ENCODE measurements around the gene NSG2. TPM values are rescaled to one million over a fixed set of nuclear protein-coding genes. Genes with fewer than 3 reads are reported as not detected.

Gene NSG2
- total RNA-seq, 4 donors from 2014 or later, result 2.3 TPM; not detected in 3

DNA sequence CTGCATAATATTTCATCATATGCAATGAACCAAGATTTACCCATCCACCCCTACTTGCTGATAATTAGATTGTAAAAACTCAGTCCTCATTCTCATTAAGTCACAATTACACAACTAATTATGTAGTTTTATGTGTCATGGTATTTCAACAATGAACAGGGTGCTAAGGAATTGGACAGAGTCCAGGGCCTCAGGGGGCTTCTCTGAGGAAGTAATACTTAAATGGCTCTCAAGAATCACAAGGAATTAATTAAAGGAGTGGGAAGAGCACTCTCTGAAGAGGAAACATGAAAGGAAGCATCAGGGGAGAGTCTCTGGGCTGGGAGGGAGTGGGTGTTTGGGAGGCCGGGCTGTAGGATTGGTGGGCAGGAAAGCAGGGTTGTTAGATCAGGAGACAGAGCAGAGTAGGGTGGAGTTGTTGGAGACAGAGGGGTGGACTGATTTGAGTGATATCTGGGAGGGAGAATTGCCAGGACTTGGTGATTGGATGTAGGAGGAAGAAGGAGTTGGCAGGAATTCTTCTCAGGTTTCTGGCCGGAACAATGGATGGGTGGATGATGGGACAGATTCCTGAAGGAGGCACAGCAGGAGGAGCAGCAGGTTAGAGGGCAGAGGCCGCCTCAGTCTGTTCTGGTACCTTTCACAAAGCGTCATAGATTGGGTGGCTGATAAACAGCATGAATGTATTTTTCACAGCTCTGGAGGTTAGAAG is 23.0 kb upstream of the NSG2 start:
- Histone ChIP-seq H3K27ac (no peak overlapping the region), H3K27me3 (no peaks in the 10 kb centered on the region), H3K36me3 (no peaks in the 10 kb centered on the region), H3K9me3 (no peaks in the 10 kb centered on the region), H3K4me3 (no peak overlapping the region), H3K4me1 (no peaks in the 10 kb centered on the region)
- TF ChIP-seq, protein P1, sequence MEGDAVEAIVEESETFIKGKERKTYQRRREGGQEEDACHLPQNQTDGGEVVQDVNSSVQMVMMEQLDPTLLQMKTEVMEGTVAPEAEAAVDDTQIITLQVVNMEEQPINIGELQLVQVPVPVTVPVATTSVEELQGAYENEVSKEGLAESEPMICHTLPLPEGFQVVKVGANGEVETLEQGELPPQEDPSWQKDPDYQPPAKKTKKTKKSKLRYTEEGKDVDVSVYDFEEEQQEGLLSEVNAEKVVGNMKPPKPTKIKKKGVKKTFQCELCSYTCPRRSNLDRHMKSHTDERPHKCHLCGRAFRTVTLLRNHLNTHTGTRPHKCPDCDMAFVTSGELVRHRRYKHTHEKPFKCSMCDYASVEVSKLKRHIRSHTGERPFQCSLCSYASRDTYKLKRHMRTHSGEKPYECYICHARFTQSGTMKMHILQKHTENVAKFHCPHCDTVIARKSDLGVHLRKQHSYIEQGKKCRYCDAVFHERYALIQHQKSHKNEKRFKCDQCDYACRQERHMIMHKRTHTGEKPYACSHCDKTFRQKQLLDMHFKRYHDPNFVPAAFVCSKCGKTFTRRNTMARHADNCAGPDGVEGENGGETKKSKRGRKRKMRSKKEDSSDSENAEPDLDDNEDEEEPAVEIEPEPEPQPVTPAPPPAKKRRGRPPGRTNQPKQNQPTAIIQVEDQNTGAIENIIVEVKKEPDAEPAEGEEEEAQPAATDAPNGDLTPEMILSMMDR (IDR thresholded peaks at IDR 0.05), result no peak
- TF ChIP-seq POLR2A (IDR thresholded peaks at IDR 0.05), result no peak
- DNase-seq, result no peak
- intact Hi-C loops (cut with DNase I; ENCODE audit: low total_unique reads), result no loop called here

DNA sequence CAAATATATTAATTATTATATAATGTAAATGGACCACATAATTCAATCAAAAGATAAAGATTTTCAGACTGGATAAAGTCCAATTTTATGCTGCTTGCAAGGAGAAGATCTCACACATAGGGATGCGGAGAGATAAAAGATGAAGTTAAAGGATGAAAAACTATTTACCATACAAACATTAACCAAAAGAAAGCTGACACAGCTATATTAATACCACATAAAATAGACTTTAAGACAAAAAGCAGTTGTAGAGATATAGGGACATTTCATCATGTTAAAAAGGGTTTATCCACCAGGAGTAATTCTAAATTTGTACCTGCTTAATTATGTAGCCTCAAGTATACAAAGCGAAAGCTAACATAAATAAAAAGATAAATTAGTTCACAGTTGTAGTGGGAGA is 15.2 kb upstream of the NSG2 start:
- Histone ChIP-seq H3K36me3 (no peaks in the 10 kb centered on the region), H3K9me3 (peaks cover 0 to 13% of the 10 kb centered on the region in 2 donors), H3K4me3 (no peak overlapping the region), H3K27me3 (no peaks in the 10 kb centered on the region), H3K4me1 (no peaks in the 10 kb centered on the region), H3K27ac (no peak overlapping the region)
- no peak for DNase-seq
- intact Hi-C loops (cut with DNase I; ENCODE audit: low total_unique reads), result no loop called here
- TF ChIP-seq, protein P1 (IDR thresholded peaks at IDR 0.05), result no peak
- no peak for TF ChIP-seq POLR2A (IDR thresholded peaks at IDR 0.05)

- no peaks in the 10 kb centered on the region for H3K36me3 ChIP-seq
- intact Hi-C loops (cut with DNase I; ENCODE audit: low total_unique reads), result no loop called here
Measured at GRCh38 chr5:174044466-174045254, 846 bp upstream of the NSG2 start.

GRCh38 chr5:174046558-174046957 is 1.1 kb downstream of the NSG2 start:
- intact Hi-C loops (cut with DNase I; ENCODE audit: low total_unique reads), result no loop called here
- DNase-seq, result no peak
- no peak for TF ChIP-seq POLR2A (IDR thresholded peaks at IDR 0.05)
- TF ChIP-seq, protein P1 (IDR thresholded peaks at IDR 0.05), result no peak
- no peak overlapping the region for H3K4me3 ChIP-seq
- no peaks in the 10 kb centered on the region for H3K4me1 ChIP-seq
- no peaks in the 10 kb centered on the region for H3K9me3 ChIP-seq
- no peak overlapping the region for H3K27ac ChIP-seq
- H3K27me3 ChIP-seq, result no peaks in the 10 kb centered on the region
- no peaks in the 10 kb centered on the region for H3K36me3 ChIP-seq

More at GRCh38 chr5:174044466-174045254, 846 bp upstream of the NSG2 start:
- Histone ChIP-seq H3K4me3 (no peak overlapping the region), H3K4me1 (no peaks in the 10 kb centered on the region), H3K27me3 (no peaks in the 10 kb centered on the region), H3K9me3 (no peaks in the 10 kb centered on the region), H3K27ac (no peak overlapping the region)
- DNase-seq, result no peak
- TF ChIP-seq POLR2A (IDR thresholded peaks at IDR 0.05), result no peak
- TF ChIP-seq, protein P1 (IDR thresholded peaks at IDR 0.05), result no peak

DNA sequence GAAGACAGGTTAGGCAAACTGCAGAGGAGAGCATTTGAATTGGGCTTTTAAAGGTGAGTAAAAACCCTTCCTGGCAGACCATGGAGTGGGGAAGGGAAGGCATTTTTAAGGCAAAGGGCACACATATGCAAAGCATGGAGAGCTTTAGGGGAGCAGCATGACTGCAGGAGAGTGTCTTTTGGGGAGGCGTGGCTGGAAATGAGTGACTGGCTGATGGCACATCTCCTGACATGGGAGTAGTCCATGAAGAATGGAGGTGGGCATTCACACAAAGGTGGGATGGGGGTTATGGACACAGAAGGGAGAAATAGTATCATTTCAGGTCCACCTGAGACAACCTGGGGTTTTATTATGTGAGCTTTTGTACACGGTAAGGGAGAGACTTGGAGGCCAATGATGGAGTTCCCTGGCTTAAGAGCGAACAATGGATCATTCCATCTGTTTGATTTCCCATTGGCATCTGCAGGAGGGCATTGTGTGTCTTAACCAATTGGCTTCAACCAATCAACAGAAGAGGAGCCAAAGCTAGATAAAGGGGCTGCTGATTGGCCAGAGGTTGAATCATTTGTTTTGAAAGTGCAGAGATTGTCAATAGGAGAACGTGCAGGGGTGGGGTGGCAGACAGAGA is 2.1 kb downstream of the NSG2 start:
- Histone ChIP-seq H3K27ac (no peak overlapping the region), H3K36me3 (no peaks in the 10 kb centered on the region), H3K4me3 (no peak overlapping the region), H3K27me3 (no peaks in the 10 kb centered on the region), H3K9me3 (no peaks in the 10 kb centered on the region), H3K4me1 (no peaks in the 10 kb centered on the region)
- intact Hi-C loops (cut with DNase I; ENCODE audit: low total_unique reads), result no loop called here
- TF ChIP-seq, protein P1 (IDR thresholded peaks at IDR 0.05), result no peak
- TF ChIP-seq POLR2A (IDR thresholded peaks at IDR 0.05), result no peak
- DNase-seq, result no peak
